HepG2 (cell line): ENCODE data around the gene CABP4. TPM values are rescaled to one million over a fixed set of nuclear protein-coding genes. Genes with fewer than 3 reads are reported as not detected.

ENCODE experiments used
- BORCS8-MEF2B ChIP-seq: sonication (generic); formaldehyde crosslinking; IDR thresholded peaks from 2 replicates; pipeline ENCODE4 v1.8.0; 2022; ENCODE audit warnings: mild to moderate bottlenecking, missing genetic modification reagents
- CREB1 ChIP-seq, 2 experiments: fragments of 450-650 bp in 1 of 2; IDR thresholded peaks; 2 replicates each; pipeline ENCODE4 v1.6.1; 2016 to 2017; ENCODE audit warnings: control low read depth in 1 of 2, mild to moderate bottlenecking in 1 of 2, missing compliant biosample characterization in 1 of 2, missing genetic modification characterization in 1 of 2
- DZIP1 ChIP-seq: sonication (generic); formaldehyde crosslinking; IDR thresholded peaks from 2 replicates; pipeline ENCODE4 v1.5.0; 2020; ENCODE audit warnings: mild to moderate bottlenecking, missing genetic modification reagents
- EED ChIP-seq: sonication (generic); formaldehyde crosslinking; IDR thresholded peaks from 2 replicates; pipeline ENCODE4 v1.5.0; 2020; ENCODE audit warnings: mild to moderate bottlenecking, missing genetic modification reagents
- ETV5 ChIP-seq: IDR thresholded peaks from 2 replicates; pipeline ENCODE4 v1.6.1; 2018; ENCODE audit warnings: missing biosample characterization, missing genetic modification reagents, inconsistent platforms, borderline replicate concordance
- GATA4 ChIP-seq: sonication (generic); IDR thresholded peaks from 2 replicates; pipeline ENCODE4 v1.6.1; 2016; ENCODE audit warnings: antibody characterized with exemption, low read depth, borderline replicate concordance
- HMG20A ChIP-seq: IDR thresholded peaks from 2 replicates; pipeline ENCODE4 v1.6.1; 2016; ENCODE audit warnings: borderline replicate concordance
- MXD4 ChIP-seq: IDR thresholded peaks from 2 replicates; pipeline ENCODE4 v1.6.1; 2016; ENCODE audit warnings: mild to moderate bottlenecking, missing biosample characterization, missing genetic modification reagents
- NFE2 ChIP-seq: sonication (generic); formaldehyde crosslinking; IDR thresholded peaks from 2 replicates; pipeline ENCODE4 v1.4.0; 2020; ENCODE audit warnings: missing genetic modification reagents
- NFRKB ChIP-seq: fragments of 450-650 bp; IDR thresholded peaks from 2 replicates; pipeline ENCODE4 v1.6.1; 2017
- PTBP1 ChIP-seq: fragments of 200-400 bp; formaldehyde crosslinking; IDR thresholded peaks from 2 replicates; pipeline ENCODE4 v1.6.1; 2018; ENCODE audit warnings: low read length, low read depth; ENCODE audit not compliant: poor library complexity, severe bottlenecking
- REXO4 ChIP-seq: sonication (generic); formaldehyde crosslinking; IDR thresholded peaks from 2 replicates; pipeline ENCODE4 v1.8.0; 2022; ENCODE audit warnings: missing genetic modification reagents, mild to moderate bottlenecking, borderline replicate concordance
- RNF219 ChIP-seq: sonication (generic); formaldehyde crosslinking; IDR thresholded peaks from 2 replicates; pipeline ENCODE4 v1.5.0; 2020; ENCODE audit warnings: mild to moderate bottlenecking, missing genetic modification reagents
- SUZ12 ChIP-seq: fragments of 150-350 bp; IDR thresholded peaks from 2 replicates; pipeline ENCODE4 v1.6.1; 2014; ENCODE audit warnings: low read depth, low read length
- TAF1 ChIP-seq: sonication (generic); formaldehyde crosslinking; IDR thresholded peaks from 2 replicates; pipeline ENCODE4 v1.4.0; 2020; ENCODE audit warnings: missing genetic modification reagents
- ZFP37 ChIP-seq: sonication (generic); formaldehyde crosslinking; IDR thresholded peaks from 2 replicates; pipeline ENCODE4 v1.4.0; 2020; ENCODE audit warnings: missing genetic modification reagents, borderline replicate concordance
- ZNF235 ChIP-seq: sonication (generic); formaldehyde crosslinking; IDR thresholded peaks from 2 replicates; pipeline ENCODE4 v1.8.1; 2023; ENCODE audit warnings: mild to moderate bottlenecking, missing genetic modification reagents, borderline replicate concordance
- ZNF329 ChIP-seq: sonication (generic); formaldehyde crosslinking; IDR thresholded peaks from 2 replicates; pipeline ENCODE4 v1.9.0; 2021; ENCODE audit warnings: low read depth, mild to moderate bottlenecking, missing genetic modification reagents
- ZNF574 ChIP-seq: sonication (generic); formaldehyde crosslinking; IDR thresholded peaks from 2 replicates; pipeline ENCODE4 v1.4.0; 2020; ENCODE audit warnings: missing genetic modification reagents
- ZNF703 ChIP-seq: sonication (generic); formaldehyde crosslinking; IDR thresholded peaks from 2 replicates; pipeline ENCODE4 v1.5.1; 2020; ENCODE audit warnings: missing genetic modification reagents, mild to moderate bottlenecking, moderate library complexity, borderline replicate concordance
- ZNF777 ChIP-seq: sonication (generic); formaldehyde crosslinking; IDR thresholded peaks from 2 replicates; pipeline ENCODE4 v1.4.0; 2020; ENCODE audit warnings: missing genetic modification reagents
- ZSCAN31 ChIP-seq: sonication (generic); formaldehyde crosslinking; IDR thresholded peaks from 2 replicates; pipeline ENCODE4 v1.5.0; 2020; ENCODE audit warnings: low read depth, mild to moderate bottlenecking, missing genetic modification reagents
- polyA plus RNA-seq, 8 experiments: library from polyadenylated mRNA; depleted of rRNA in 3 of 8; stranded (reverse) in 7 of 8; unstranded in 1 of 8; fragments of >200 nt; fragmentation: Illumina TruSeq in 4 of 8; extraction: Trizol in 4 of 8; gene quantifications; 2 replicates each; pipeline versions ENCODE4 v1.2.1 to v1.2.3, GENCODE V29; 2011 to 2016; ENCODE audit warnings: low read depth in 4 of 8, missing spikeins in 1 of 8, mixed read lengths in 1 of 8; ENCODE audit not compliant: insufficient read depth in 1 of 8
- total RNA-seq, 5 experiments: library from RNA; depleted of rRNA; stranded (reverse); fragments of >200 nt; fragmentation: Illumina TruSeq; extraction: Trizol; gene quantifications; 2 replicates each; pipeline ENCODE4 v1.2.3, GENCODE V29; 2016; ENCODE audit warnings: low read depth in 1 of 5

Gene CABP4
- total and polyA plus RNA-seq, 2 of the 13 experiments (the other 11 are each of a cell fraction or from before 2014, with no cell fraction given) = not detected

GRCh38 chr11:67420646-67421429, 34.3 kb upstream of the CABP4 start (continued):
- TF ChIP-seq DZIP1 (CRISPR knock-in tag) (no peak), ZNF777 (CRISPR knock-in tag) (peak; percentile 52; the same call in 1 of the 2 replicates), ETV5 (CRISPR knock-in tag) (0 out of 2 replicates have a peak, but pooled peaks have one; percentile 6), ZFP37 (CRISPR knock-in tag) (no peak), NFRKB (no peak), ZNF703 (CRISPR knock-in tag) (no peak), ZNF574 (CRISPR knock-in tag) (peak; percentile 47), REXO4 (no peak), NFE2 (CRISPR knock-in tag) (no peak), RNF219 (CRISPR knock-in tag) (no peak), HMG20A (CRISPR knock-in tag) (no peak), SUZ12 (no peak), TAF1 (CRISPR knock-in tag) (no peak), BORCS8-MEF2B (no peak), GATA4 (no peak), EED (CRISPR knock-in tag) (no peak), ZNF235 (CRISPR knock-in tag) (no peak), PTBP1 (no peak), ZSCAN31 (peak; percentile 84), CREB1 (IDR thresholded peaks at IDR 0.05) (no peak), CREB1 (CRISPR knock-in tag; IDR thresholded peaks at IDR 0.05) (no peak), ZNF329 (CRISPR knock-in tag) (peak; percentile 66; the same call in 1 of the 2 replicates), MXD4 (CRISPR knock-in tag) (no peak)
